ENCODE data around the gene PSMD7.

DNA sequence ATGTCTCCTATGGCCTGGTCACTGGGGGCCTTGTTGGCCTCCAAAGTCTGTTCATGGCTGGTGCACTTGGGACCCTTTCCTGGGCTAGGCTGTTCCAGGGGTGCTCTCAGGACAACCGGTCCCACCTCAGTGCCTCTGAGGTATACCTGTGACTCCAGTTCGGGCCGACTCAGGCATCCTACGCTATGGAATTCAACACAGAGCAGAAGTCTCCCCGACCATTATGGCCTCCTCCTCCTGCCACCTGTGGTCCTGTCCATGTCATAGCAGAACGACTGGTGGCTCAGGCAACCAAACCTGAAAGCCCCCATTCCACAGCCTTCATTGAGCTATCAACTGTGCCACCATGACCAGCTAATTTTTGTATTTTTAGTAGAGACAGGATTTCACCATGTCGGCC, 8.5 kb upstream of the PSMD7 start:
- TF ChIP-seq FOS (IDR thresholded peaks at IDR 0.05; ENCODE audit: low read depth, low read length) (no peak), CEBPB (IDR thresholded peaks at IDR 0.05; ENCODE audit: low read depth, low read length) (no peak), POLR2A (IDR thresholded peaks at IDR 0.05; ENCODE audit: low read depth, low read length) (no peak)
